ENCODE data around the gene DBNL. TPM values are rescaled to one million over a fixed set of nuclear protein-coding genes. Genes with fewer than 3 reads are reported as not detected.

Gene DBNL
- total and polyA plus RNA-seq, 2 of the 13 experiments (the other 11 are each of a cell fraction or from before 2014, with no cell fraction given), result 20.8 to 35.1 TPM

- TF ChIP-seq HNF1A (IDR thresholded peaks at IDR 0.05; ENCODE audit: low read depth), result no peak
- TF ChIP-seq HNF1A (CRISPR knock-in tag; IDR thresholded peaks at IDR 0.05; ENCODE audit: borderline replicate concordance), result no peak
Observed at GRCh38 chr7:44099669-44100068, 55.2 kb downstream of the DBNL start (continued).

DNA sequence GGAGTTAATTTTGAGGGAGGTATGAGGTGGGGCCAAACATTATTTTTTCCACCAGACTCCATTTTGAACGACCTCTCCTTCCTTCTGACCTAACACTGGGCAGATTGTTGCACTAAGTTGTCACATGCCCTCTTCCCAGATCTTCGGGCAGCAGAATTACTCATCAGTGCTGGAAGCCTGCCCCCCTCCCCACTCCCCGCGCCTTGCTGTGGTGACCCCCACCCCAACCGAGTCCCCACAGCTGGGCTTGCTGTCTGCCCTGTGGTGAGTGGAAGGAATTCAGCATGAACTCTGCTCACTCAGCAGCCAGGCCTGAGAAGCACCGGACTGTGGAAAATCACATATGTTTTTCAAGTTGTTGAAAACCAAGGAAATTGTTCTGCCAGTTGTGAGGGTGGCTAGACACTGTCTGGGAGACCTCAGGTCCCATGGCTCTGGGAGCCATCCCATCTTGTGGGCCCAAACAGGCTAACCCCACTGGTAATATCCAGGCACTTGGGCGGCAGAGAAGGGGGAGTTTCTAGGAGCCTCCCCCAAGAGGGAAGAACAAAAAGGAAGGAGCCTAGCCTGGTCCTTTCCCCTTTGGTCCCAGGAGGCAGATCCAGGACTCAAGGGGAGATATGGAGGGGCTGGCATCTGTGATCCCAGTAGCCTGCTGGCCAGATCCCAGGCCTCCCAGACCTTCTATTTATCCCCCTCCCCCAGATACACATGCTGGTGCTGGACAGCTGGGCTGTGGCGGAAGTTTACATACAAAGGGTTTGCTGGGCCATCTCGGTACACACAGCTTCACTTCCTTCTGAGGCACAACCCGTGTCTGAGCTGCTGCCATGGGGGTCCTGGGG, 56.2 kb downstream of the DBNL start:
- no peaks in the 10 kb centered on the region for H3K9me3 ChIP-seq (ENCODE audit: low read length)
- H3K27ac ChIP-seq (ENCODE audit: extremely low read length, insufficient read depth, low read length), result peak overlapping the region; percentile 30
- intact Hi-C loops (cut with micrococcal nuclease; ENCODE audit: unreplicated experiment) (no loop called here), in situ Hi-C loops (cut with HindIII; ENCODE audit: extremely low pct_ligation_motif_present, low pct_unique_long_range_greater_than_20kb) (no loop called here)
- CTCF ChIA-PET (ENCODE audit: low intra/inter-chr PET ratio, low total read pairs), result no interaction called here
- peak overlapping the region; percentile 88 for H3K4me2 ChIP-seq (ENCODE audit: low read depth, low read length)
- no peak for DNase-seq (ENCODE audit: low spot score)
- H3K9ac ChIP-seq (ENCODE audit: insufficient read depth, low read depth, low read length), result peak overlapping the region; percentile 60
- ATAC-seq, result peak; percentile 65
- POLR2A ChIA-PET, result interaction anchor here (0.9 to 1.9 kb wide), 4 partner anchors 8 to 23 kb away, joined by 4 to 7 read pairs (median 4); partner anchors contain the start of gene POLD2
- WGBS (ENCODE audit: low lambda C conversion rate), result 30% methylated on average over 6 of the region's 10 CpGs
- peak overlapping the region; percentile 42 to 66 (median 60) for H3K4me3 ChIP-seq (replicated peaks in 1 of 3; ENCODE audit: insufficient read depth in 1 of 3, low read depth in 2 of 3, low read length in 3 of 3)
- FAIRE-seq, result no peak
- H3K36me3 ChIP-seq (replicated peaks in 1 of 2; ENCODE audit: control insufficient read depth in 1 of 2, insufficient read depth in 2 of 2, low read length in 2 of 2), result no peaks in the 10 kb centered on the region
- BruUV-seq (replicated peaks), result no TSS peak
- H3K79me2 ChIP-seq (ENCODE audit: insufficient read depth, low read length), result no peaks in the 10 kb centered on the region
- H2AFZ ChIP-seq (ENCODE audit: low read length), result peak overlapping the region; percentile 32
- H4K20me1 ChIP-seq (ENCODE audit: insufficient read depth, low read length), result no peaks in the 10 kb centered on the region
- peaks cover 64% of the 10 kb centered on the region for H3K4me1 ChIP-seq (ENCODE audit: insufficient read depth, low read length)
- H3K27me3 ChIP-seq (ENCODE audit: control insufficient read depth in 1 of 2, insufficient read depth in 2 of 2, low read length in 2 of 2), result peaks cover 6 to 21% of the 10 kb centered on the region in 2 experiments; a peak in 3 of 5 replicates
- TF ChIP-seq CREBL2 (CRISPR knock-in tag; IDR thresholded peaks at IDR 0.05; ENCODE audit: borderline replicate concordance) (no peak), HIVEP1 (CRISPR knock-in tag; IDR thresholded peaks at IDR 0.05) (0 out of 2 replicates have a peak, but pooled peaks have one; percentile 41), MEIS1 (CRISPR knock-in tag; IDR thresholded peaks at IDR 0.05; ENCODE audit: borderline replicate concordance) (no peak), POGZ (CRISPR knock-in tag; IDR thresholded peaks at IDR 0.05) (0 out of 2 replicates have a peak, but pooled peaks have one; percentile 22), ZNF703 (CRISPR knock-in tag; IDR thresholded peaks at IDR 0.05; ENCODE audit: borderline replicate concordance) (no peak), KMT2B (CRISPR knock-in tag; IDR thresholded peaks at IDR 0.05) (no peak), ZNF878 (CRISPR knock-in tag; IDR thresholded peaks at IDR 0.05) (no peak), ZNF367 (CRISPR knock-in tag; IDR thresholded peaks at IDR 0.05; ENCODE audit: borderline replicate concordance) (no peak), GZF1 (CRISPR knock-in tag; IDR thresholded peaks at IDR 0.05) (no peak), SIX1 (CRISPR knock-in tag; IDR thresholded peaks at IDR 0.05; ENCODE audit: borderline replicate concordance) (no peak), THRA (CRISPR knock-in tag; IDR thresholded peaks at IDR 0.05; ENCODE audit: borderline replicate concordance) (no peak), ZNF264 (CRISPR knock-in tag; IDR thresholded peaks at IDR 0.05) (no peak), WIZ (CRISPR knock-in tag; IDR thresholded peaks at IDR 0.05) (no peak), GABPA (IDR thresholded peaks at IDR 0.05; ENCODE audit: low read depth, low read length) (no peak), GABPA (CRISPR knock-in tag; IDR thresholded peaks at IDR 0.05; ENCODE audit: low read depth) (peak; percentile 79), ZBTB42 (CRISPR knock-in tag; IDR thresholded peaks at IDR 0.05) (no peak)
